SU-DHL-6 (cell line): Measurements from ENCODE around the gene ST3GAL6.

Experiments
- H2AFZ ChIP-seq: fragments of 200-600 bp; sonication (generic); 2 replicates; pipeline ENCODE4 v1.6.1; 2014; ENCODE audit warnings: low read depth, mild to moderate bottlenecking, moderate library complexity, mixed read lengths, antibody characterized with exemption, low read length; ENCODE audit not compliant: severe bottlenecking
- H3F3A ChIP-seq: fragments of 200-600 bp; shearing (Covaris generic); 2 replicates; pipeline ENCODE4 v1.6.0; 2016; ENCODE audit warnings: antibody characterized with exemption, mild to moderate bottlenecking; ENCODE audit not compliant: insufficient read depth
- H3K27ac ChIP-seq: fragments of 200-600 bp; sonication (generic); 2 replicates; pipeline ENCODE4 v1.5.1; 2016; ENCODE audit warnings: low read depth, mild to moderate bottlenecking, low read length, moderate library complexity, mixed read lengths
- H3K27me3 ChIP-seq: fragments of 200-600 bp; sonication (generic), shearing (Covaris generic); 2 replicates; pipeline ENCODE4 v1.6.0; 2014; ENCODE audit warnings: mild to moderate bottlenecking, low read length
- H3K36me3 ChIP-seq: fragments of 200-600 bp; sonication (generic); 2 replicates; pipeline ENCODE4 v1.6.1; 2014; ENCODE audit warnings: mild to moderate bottlenecking, low read length, mixed read lengths
- H3K4me2 ChIP-seq: fragments of 300-600, 200-600 bp; shearing (Covaris generic), sonication (generic); 2 replicates; pipeline ENCODE4 v1.6.0; 2014; ENCODE audit warnings: low read length, low read depth, mild to moderate bottlenecking; ENCODE audit not compliant: poor library complexity, severe bottlenecking
- H3K4me3 ChIP-seq: fragments of 200-600 bp; sonication (generic); 2 replicates; pipeline ENCODE4 v1.5.1; 2014; ENCODE audit warnings: antibody characterized with exemption, low read length, mild to moderate bottlenecking, mixed read lengths; ENCODE audit not compliant: insufficient read depth, poor library complexity, severe bottlenecking
- H3K79me2 ChIP-seq: fragments of 200-600 bp; sonication (generic); 2 replicates; pipeline ENCODE4 v1.6.1; 2014; ENCODE audit warnings: mild to moderate bottlenecking, low read length, moderate library complexity; ENCODE audit not compliant: insufficient read depth
- H3K9ac ChIP-seq: fragments of 200-600 bp; sonication (generic); 2 replicates; pipeline ENCODE4 v1.7.0; 2014; ENCODE audit warnings: mild to moderate bottlenecking, low read length
- H3K9me2 ChIP-seq: fragments of 200-600 bp; sonication (generic); replicated peaks from 2 replicates; pipeline ENCODE4 v1.6.1; 2014; ENCODE audit warnings: low read length; ENCODE audit not compliant: insufficient read depth
- H3K9me3 ChIP-seq: fragments of 200-600 bp; sonication (generic); 2 replicates; pipeline ENCODE4 v1.6.1; 2014; ENCODE audit warnings: low read length, mixed read lengths; ENCODE audit not compliant: insufficient read depth
- H4K20me1 ChIP-seq: fragments of 200-600 bp; sonication (generic); 2 replicates; pipeline ENCODE4 v1.6.1; 2014; ENCODE audit warnings: low read depth, mild to moderate bottlenecking, antibody characterized with exemption, low read length, moderate library complexity, mixed read lengths
- CTCF ChIP-seq: fragments of 200-600 bp; sonication (generic); IDR thresholded peaks from one replicate; pipeline ENCODE4 v1.5.1; 2017; ENCODE audit warnings: antibody characterized with exemption, mild to moderate bottlenecking, low read length, moderate library complexity; ENCODE audit not compliant: insufficient read depth, poor library complexity, severe bottlenecking
- EZH2phosphoT487 ChIP-seq: fragments of 200-600 bp; sonication (generic), shearing (Covaris generic); conservative IDR thresholded peaks from 2 replicates; pipeline ENCODE4 v1.6.1; 2018; ENCODE audit warnings: mild to moderate bottlenecking, antibody characterized with exemption, low read length, moderate library complexity, mixed read lengths

Gene ST3GAL6

GRCh38 chr3:98791341-98792325, 28.5 kb downstream of the ST3GAL6 start:
- H3K27ac ChIP-seq, result no peak overlapping the region
- H3K9me2 ChIP-seq, result no peaks in the 10 kb centered on the region
- H3K36me3 ChIP-seq, result no peaks in the 10 kb centered on the region
- no peaks in the 10 kb centered on the region for H4K20me1 ChIP-seq
- no peak overlapping the region for H3K4me2 ChIP-seq
- no peak overlapping the region for H2AFZ ChIP-seq
- H3K79me2 ChIP-seq, result no peaks in the 10 kb centered on the region
- no peaks in the 10 kb centered on the region for H3K9me3 ChIP-seq
- H3K9ac ChIP-seq, result no peak overlapping the region
- no peaks in the 10 kb centered on the region for H3F3A ChIP-seq
- no peaks in the 10 kb centered on the region for H3K27me3 ChIP-seq
- H3K4me3 ChIP-seq, result no peak overlapping the region
- TF ChIP-seq CTCF (no peak), EZH2phosphoT487 (no peak)

- H3F3A ChIP-seq, result no peaks in the 10 kb centered on the region
- H3K36me3 ChIP-seq, result no peaks in the 10 kb centered on the region
- H4K20me1 ChIP-seq, result no peaks in the 10 kb centered on the region
- H3K79me2 ChIP-seq, result no peaks in the 10 kb centered on the region
- no peak overlapping the region for H3K9ac ChIP-seq
- no peaks in the 10 kb centered on the region for H3K9me3 ChIP-seq
- no peak overlapping the region for H3K27ac ChIP-seq
- no peak overlapping the region for H3K4me2 ChIP-seq
- no peak overlapping the region for H3K4me3 ChIP-seq
- no peaks in the 10 kb centered on the region for H3K27me3 ChIP-seq
- no peak overlapping the region for H2AFZ ChIP-seq
- H3K9me2 ChIP-seq, result no peaks in the 10 kb centered on the region
- no peak for TF ChIP-seq CTCF
Measured at GRCh38 chr3:98793971-98794370, 30.8 kb downstream of the ST3GAL6 start.

- H3K79me2 ChIP-seq, result no peaks in the 10 kb centered on the region
- no peaks in the 10 kb centered on the region for H3K36me3 ChIP-seq
- H3K4me3 ChIP-seq, result no peak overlapping the region
- H3K9ac ChIP-seq, result no peak overlapping the region
- no peak overlapping the region for H2AFZ ChIP-seq
- H3K4me2 ChIP-seq, result no peak overlapping the region
- H3K27me3 ChIP-seq, result no peaks in the 10 kb centered on the region
- H4K20me1 ChIP-seq, result no peaks in the 10 kb centered on the region
- H3K9me2 ChIP-seq, result no peaks in the 10 kb centered on the region
- no peaks in the 10 kb centered on the region for H3K9me3 ChIP-seq
- TF ChIP-seq EZH2phosphoT487 (no peak), CTCF (no peak)
- no peaks in the 10 kb centered on the region for H3F3A ChIP-seq
- H3K27ac ChIP-seq, result no peak overlapping the region
Measured at GRCh38 chr3:98796334-98796733, 33.2 kb downstream of the ST3GAL6 start.
